Muscle of leg (tissue), 11 donors: ENCODE results near the gene STK17A. TPM values are rescaled to one million over a fixed set of nuclear protein-coding genes. Genes with fewer than 3 reads are reported as not detected.

ENCODE experiments used
- DNase-seq: peaks from one replicate; pipeline ENCODE4 v3.0.0; 2013
- H3K27ac ChIP-seq: one replicate; pipeline ENCODE4 v1.5.1; 2013; ENCODE audit warnings: mild to moderate bottlenecking, low read length, control low read depth
- H3K27me3 ChIP-seq: one replicate; pipeline ENCODE4 v1.6.1; 2013; ENCODE audit warnings: low read length; ENCODE audit not compliant: control insufficient read depth, insufficient read depth
- H3K36me3 ChIP-seq: one replicate; pipeline ENCODE4 v1.6.1; 2013; ENCODE audit warnings: low read length; ENCODE audit not compliant: control insufficient read depth, insufficient read depth
- H3K4me1 ChIP-seq: one replicate; pipeline ENCODE4 v1.6.1; 2013; ENCODE audit warnings: low read length; ENCODE audit not compliant: control insufficient read depth, insufficient read depth
- H3K4me3 ChIP-seq: one replicate; pipeline ENCODE4 v1.5.1; 2013; ENCODE audit warnings: low read length, control low read depth
- H3K9me3 ChIP-seq: replicated peaks from 2 replicates; pipeline ENCODE4 v1.6.1; 2013; ENCODE audit warnings: low read depth, low read length; ENCODE audit not compliant: control insufficient read depth
- WGBS: methylation state at CpG from one replicate; pipeline ENCODE4 v1.1.5; 2013; ENCODE audit warnings: missing lambda C conversion rate; ENCODE audit not compliant: insufficient coverage; 5-methylcytosine and 5-hydroxymethylcytosine counted together
- polyA plus RNA-seq, 8 donors: library from polyadenylated mRNA; unstranded; fragments of 120-200 nt; gene quantifications; one replicate each; pipeline versions ENCODE4 v1.2.1 to v1.2.3, GENCODE V29; 2013; ENCODE audit warnings: inconsistent platforms in 1 of 8, low replicate concordance in 1 of 8; ENCODE audit not compliant: insufficient read length in 8 of 8, insufficient read depth in 1 of 8
- total RNA-seq: library from RNA; stranded (reverse); fragments of 120-200 nt; gene quantifications from one replicate; pipeline ENCODE4 v1.2.4, GENCODE V29; 2013

The STK17A gene
- total and polyA plus RNA-seq, 9 donors, result 14.6 to 22.3 (median 17.0) TPM

GRCh38 chr7:43628431-43628830 lies 45.5 kb downstream of the STK17A start:
- Histone ChIP-seq H3K27ac (no peak overlapping the region), H3K4me3 (no peak overlapping the region), H3K27me3 (no peaks in the 10 kb centered on the region), H3K4me1 (no peaks in the 10 kb centered on the region), H3K9me3 (no peaks in the 10 kb centered on the region), H3K36me3 (peaks cover 31% of the 10 kb centered on the region)
- no CpG with 5 or more reads among the region's 2 CpGs for WGBS
- no peak for DNase-seq

DNA sequence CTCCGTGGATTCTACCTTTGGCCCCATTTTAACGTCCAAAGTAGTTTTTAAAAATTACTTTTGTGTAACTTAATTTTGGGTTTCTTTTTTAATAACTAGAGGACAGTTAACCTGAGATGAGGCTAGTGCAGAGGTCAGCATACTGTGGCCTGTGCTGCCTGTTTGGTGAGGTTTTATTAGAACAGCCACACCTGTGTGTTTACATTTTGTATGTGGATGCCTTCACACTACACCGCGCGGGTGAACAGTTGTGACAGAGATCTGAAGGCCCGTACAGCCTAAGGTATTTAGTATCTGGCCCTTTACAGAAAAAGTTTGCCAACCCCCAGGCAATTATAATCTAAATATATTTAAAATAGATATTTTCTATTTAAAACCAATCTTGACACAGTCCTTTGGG lies 46.9 kb downstream of the STK17A start:
- WGBS, result no CpG with 5 or more reads among the region's 6 CpGs
- Histone ChIP-seq H3K27me3 (no peaks in the 10 kb centered on the region), H3K27ac (no peak overlapping the region), H3K4me3 (no peak overlapping the region), H3K9me3 (no peaks in the 10 kb centered on the region), H3K4me1 (no peaks in the 10 kb centered on the region), H3K36me3 (peaks cover 28% of the 10 kb centered on the region)
- DNase-seq, result no peak

GRCh38 chr7:43630482-43630881 lies 47.6 kb downstream of the STK17A start:
- H3K9me3 ChIP-seq, result no peaks in the 10 kb centered on the region
- peaks cover 31% of the 10 kb centered on the region for H3K36me3 ChIP-seq
- H3K4me1 ChIP-seq, result no peaks in the 10 kb centered on the region
- no peaks in the 10 kb centered on the region for H3K27me3 ChIP-seq
- no peak overlapping the region for H3K27ac ChIP-seq
- no peak for DNase-seq
- no CpG with 5 or more reads among the region's 3 CpGs for WGBS
- H3K4me3 ChIP-seq, result no peak overlapping the region

DNA sequence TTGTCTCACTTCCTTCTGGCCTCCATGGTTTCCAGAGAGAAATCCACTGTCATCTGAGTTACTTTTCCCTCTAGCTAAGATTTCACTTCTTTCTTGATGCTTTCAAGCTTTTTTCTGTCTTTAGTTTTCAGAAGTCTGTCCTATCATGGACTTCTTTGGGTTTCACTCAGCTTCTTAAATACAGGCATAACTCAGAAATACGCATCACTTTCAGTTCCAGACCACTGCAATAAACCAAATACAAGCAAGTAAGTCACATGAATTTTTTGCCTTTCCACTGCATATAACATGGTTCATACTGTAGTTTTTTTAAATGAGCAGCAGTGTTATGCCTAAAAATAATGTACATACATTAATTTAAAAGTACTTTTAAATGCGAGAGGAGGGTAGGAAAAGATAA lies 48.7 kb downstream of the STK17A start:
- no peak for DNase-seq
- Histone ChIP-seq H3K9me3 (no peaks in the 10 kb centered on the region), H3K36me3 (peaks cover 33% of the 10 kb centered on the region), H3K4me3 (no peak overlapping the region), H3K4me1 (no peaks in the 10 kb centered on the region), H3K27me3 (no peaks in the 10 kb centered on the region), H3K27ac (no peak overlapping the region)
- WGBS, result no CpG with 5 or more reads among the region's 2 CpGs

- Histone ChIP-seq H3K4me1 (no peaks in the 10 kb centered on the region), H3K4me3 (no peak overlapping the region), H3K27me3 (no peaks in the 10 kb centered on the region), H3K27ac (no peak overlapping the region), H3K36me3 (peaks cover 41% of the 10 kb centered on the region), H3K9me3 (no peaks in the 10 kb centered on the region)
- DNase-seq, result no peak
- 94% methylated on average over 4 of the region's 4 CpGs for WGBS
Measured at GRCh38 chr7:43632746-43633145, 49.8 kb downstream of the STK17A start.

- H3K4me1 ChIP-seq, result peaks cover 1% of the 10 kb centered on the region
- WGBS, result 92% methylated on average over 2 of the region's 2 CpGs
- H3K9me3 ChIP-seq, result no peaks in the 10 kb centered on the region
- H3K4me3 ChIP-seq, result no peak overlapping the region
- no peak overlapping the region for H3K27ac ChIP-seq
- peaks cover 39% of the 10 kb centered on the region for H3K36me3 ChIP-seq
- H3K27me3 ChIP-seq, result no peaks in the 10 kb centered on the region
- no peak for DNase-seq
Measured at GRCh38 chr7:43634384-43634783, 51.5 kb downstream of the STK17A start.

DNA sequence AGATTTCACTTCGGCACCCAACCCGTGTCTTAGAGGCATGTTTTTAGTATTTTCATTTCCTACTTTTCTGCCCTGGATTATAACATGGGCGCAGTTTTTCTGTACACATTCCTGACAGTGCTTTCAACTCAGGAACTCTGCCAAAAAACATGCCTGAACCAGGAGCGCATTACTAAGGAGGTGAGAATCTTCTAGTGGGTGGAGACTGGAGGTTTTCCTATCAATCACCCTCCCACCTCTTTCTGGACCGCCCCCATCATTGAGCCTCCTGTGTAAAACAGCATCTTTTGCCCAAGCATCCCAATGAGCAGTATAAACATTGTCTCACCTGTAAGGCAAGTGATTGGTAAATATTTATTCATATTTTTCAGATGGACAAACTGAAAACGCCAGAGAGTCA lies 53.2 kb downstream of the STK17A start:
- H3K4me3 ChIP-seq, result no peak overlapping the region
- 90% methylated on average over 2 of the region's 6 CpGs for WGBS
- peaks cover 42% of the 10 kb centered on the region for H3K36me3 ChIP-seq
- no peaks in the 10 kb centered on the region for H3K27me3 ChIP-seq
- no peaks in the 10 kb centered on the region for H3K9me3 ChIP-seq
- peaks cover 14% of the 10 kb centered on the region for H3K4me1 ChIP-seq
- H3K27ac ChIP-seq, result no peak overlapping the region
- no peak for DNase-seq

DNA sequence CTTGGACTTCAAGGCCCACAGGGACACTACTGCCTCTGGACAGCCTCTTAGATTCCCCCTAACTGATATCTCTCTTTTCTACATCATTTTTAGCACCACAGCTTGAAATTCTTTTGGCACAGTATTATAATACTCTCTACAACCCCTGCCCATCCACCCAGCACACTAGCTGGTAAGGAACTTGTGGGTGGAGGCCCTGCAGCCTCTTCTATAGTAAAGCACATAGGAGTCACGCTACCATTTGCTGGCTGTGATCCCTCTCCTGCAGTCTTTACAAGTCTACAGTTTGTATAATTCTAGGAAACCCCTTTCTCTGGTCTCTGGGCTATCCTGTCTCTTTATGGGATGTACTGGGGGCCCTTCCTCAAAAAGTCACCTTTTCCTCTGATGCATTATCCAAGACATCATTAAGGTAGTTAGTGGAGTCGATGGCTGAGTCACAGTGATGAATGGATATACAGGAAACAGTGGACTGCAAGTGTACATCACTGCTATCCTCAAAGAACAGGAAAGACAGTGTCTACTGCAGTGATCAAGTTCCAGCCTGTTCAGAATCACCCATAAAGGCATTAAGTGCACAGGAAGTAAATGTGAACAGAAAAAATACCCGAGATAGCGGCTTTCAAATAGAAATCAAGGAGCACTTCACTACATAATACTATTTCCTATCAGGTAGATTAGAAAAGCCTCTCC lies 54.4 kb downstream of the STK17A start:
- peaks cover 35% of the 10 kb centered on the region for H3K36me3 ChIP-seq
- H3K27me3 ChIP-seq, result no peaks in the 10 kb centered on the region
- DNase-seq, result no peak
- no peak overlapping the region for H3K27ac ChIP-seq
- no peak overlapping the region for H3K4me3 ChIP-seq
- H3K9me3 ChIP-seq, result no peaks in the 10 kb centered on the region
- peaks cover 14% of the 10 kb centered on the region for H3K4me1 ChIP-seq
- no CpG with 5 or more reads among the region's 4 CpGs for WGBS

GRCh38 chr7:43639858-43640491 lies 57.1 kb downstream of the STK17A start:
- Histone ChIP-seq H3K4me1 (peaks cover 14% of the 10 kb centered on the region), H3K27me3 (no peaks in the 10 kb centered on the region), H3K36me3 (peaks cover 39% of the 10 kb centered on the region), H3K27ac (peak overlapping the region; percentile 69), H3K9me3 (no peaks in the 10 kb centered on the region), H3K4me3 (no peak overlapping the region)
- DNase-seq, result peak; percentile 77
- WGBS, result 79% methylated on average over 2 of the region's 6 CpGs

DNA sequence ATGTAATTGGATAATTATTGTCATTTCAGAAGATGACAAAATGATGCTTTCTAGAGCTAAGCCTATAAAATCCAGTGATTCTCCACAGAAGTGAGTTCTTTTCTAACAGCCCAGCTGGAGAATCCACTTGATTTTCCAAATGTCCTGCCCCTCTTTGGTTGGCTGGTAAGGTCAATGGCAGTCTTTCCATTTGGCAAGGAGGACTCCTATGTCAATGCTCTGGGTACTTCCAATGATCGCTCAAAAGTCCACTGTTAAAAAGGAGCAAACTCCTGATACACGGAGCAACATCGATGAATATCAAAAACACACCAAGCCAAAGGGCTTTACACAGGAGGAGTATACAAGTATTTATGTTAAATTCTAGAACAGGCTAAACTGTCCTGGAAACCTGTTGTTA lies 57.8 kb downstream of the STK17A start:
- Histone ChIP-seq H3K9me3 (no peaks in the 10 kb centered on the region), H3K4me1 (peaks cover 14% of the 10 kb centered on the region), H3K27ac (peak overlapping the region; percentile 69), H3K36me3 (peaks cover 40% of the 10 kb centered on the region), H3K4me3 (no peak overlapping the region), H3K27me3 (no peaks in the 10 kb centered on the region)
- no peak for DNase-seq
- no CpG with 5 or more reads among the region's 3 CpGs for WGBS
